Peyer's patch (tissue), 4 donors: ENCODE data around the gene EEFSEC. TPM values are rescaled to one million over a fixed set of nuclear protein-coding genes. Genes with fewer than 3 reads are reported as not detected.

Source experiments
- DNase-seq, 3 donors: peaks; one replicate each; pipeline ENCODE4 v3.0.0-alpha.2; 2017 to 2019
- H3K27ac ChIP-seq, 4 donors: fragments of 200-600 bp; sonication (generic); one replicate each; pipeline ENCODE4 v1.5.1; 2016 to 2019
- H3K27me3 ChIP-seq, 2 donors: fragments of 200-600 bp; sonication (generic); one replicate each; pipeline ENCODE4 v1.5.1; 2019
- H3K36me3 ChIP-seq, 3 donors: fragments of 200-600 bp; sonication (generic); one replicate each; pipeline ENCODE4 v1.5.1; 2016 to 2019
- H3K4me1 ChIP-seq, 4 donors: fragments of 200-600 bp; sonication (generic); one replicate each; pipeline ENCODE4 v1.5.1; 2016 to 2019
- H3K4me3 ChIP-seq, 4 donors: fragments of 200-600 bp; sonication (generic); 1 replicate in 3 of 4; 2 replicates in 1 of 4; pipeline ENCODE4 v1.5.1; 2016 to 2019; ENCODE audit warnings: mild to moderate bottlenecking in 1 of 4
- H3K9me3 ChIP-seq, 4 donors: fragments of 200-600 bp; sonication (generic); one replicate each; pipeline ENCODE4 v1.5.1; 2016 to 2019; ENCODE audit warnings: mild to moderate bottlenecking in 1 of 4
- CTCF ChIP-seq, 6 experiments: fragments of 450-650 bp in 4 of 6; fragments of 200-600 bp in 2 of 6; sonication (generic) in 1 of 6; IDR thresholded peaks; one replicate each; pipeline ENCODE4 v1.5.1; 2017 to 2019; ENCODE audit warnings: antibody characterized with exemption in 6 of 6, mild to moderate bottlenecking in 3 of 6, moderate library complexity in 1 of 6
- POLR2A ChIP-seq, 2 donors: fragments of 450-650 bp; IDR thresholded peaks; one replicate each; pipeline ENCODE4 v1.5.1; 2017; ENCODE audit warnings: antibody characterized with exemption in 2 of 2, mild to moderate bottlenecking in 2 of 2, moderate library complexity in 2 of 2
- total RNA-seq, 4 donors: library from RNA; depleted of rRNA; stranded (reverse); fragments of >200 nt; gene quantifications; one replicate each; pipeline ENCODE4 v1.1.0, GENCODE V29; 2016

The EEFSEC gene
- total RNA-seq, 4 donors from 2014 or later, result 11.7 to 50.3 (median 19.6) TPM

GRCh38 chr3:128328546-128329458 lies 175.5 kb downstream of the EEFSEC start:
- no peak for TF ChIP-seq CTCF (IDR thresholded peaks at IDR 0.05)
- no peak for TF ChIP-seq POLR2A (IDR thresholded peaks at IDR 0.05)
- no peaks in the 10 kb centered on the region for H3K27me3 ChIP-seq
- DNase-seq, result peak in 1 of 3 donors; percentile 34
- H3K9me3 ChIP-seq, result no peaks in the 10 kb centered on the region
- no peak overlapping the region for H3K27ac ChIP-seq
- peaks cover 0 to 14% (median 0%) of the 10 kb centered on the region in 4 donors for H3K4me1 ChIP-seq
- no peaks in the 10 kb centered on the region for H3K36me3 ChIP-seq
- no peak overlapping the region for H3K4me3 ChIP-seq

GRCh38 chr3:128329491-128330213 lies 176.4 kb downstream of the EEFSEC start:
- Histone ChIP-seq H3K27ac (no peak overlapping the region), H3K4me3 (no peak overlapping the region), H3K9me3 (no peaks in the 10 kb centered on the region), H3K27me3 (no peaks in the 10 kb centered on the region), H3K36me3 (no peaks in the 10 kb centered on the region), H3K4me1 (peaks cover 0 to 7% (median 0%) of the 10 kb centered on the region in 4 donors)
- no peak for TF ChIP-seq CTCF (IDR thresholded peaks at IDR 0.05)
- no peak for TF ChIP-seq POLR2A (IDR thresholded peaks at IDR 0.05)
- no peak for DNase-seq

GRCh38 chr3:128330214-128330842 lies 177.0 kb downstream of the EEFSEC start:
- Histone ChIP-seq H3K27me3 (no peaks in the 10 kb centered on the region), H3K36me3 (no peaks in the 10 kb centered on the region), H3K4me1 (peaks cover 0 to under 1% (median 0%) of the 10 kb centered on the region in 4 donors), H3K4me3 (no peak overlapping the region), H3K27ac (no peak overlapping the region), H3K9me3 (no peaks in the 10 kb centered on the region)
- no peak for TF ChIP-seq POLR2A (IDR thresholded peaks at IDR 0.05)
- TF ChIP-seq CTCF (IDR thresholded peaks at IDR 0.05), result no peak
- DNase-seq, result peak in 1 of 3 donors; percentile 41

- Histone ChIP-seq H3K4me1 (no peaks in the 10 kb centered on the region), H3K27me3 (no peaks in the 10 kb centered on the region), H3K27ac (no peak overlapping the region), H3K9me3 (no peaks in the 10 kb centered on the region), H3K4me3 (no peak overlapping the region), H3K36me3 (peaks cover 0 to 5% (median 0%) of the 10 kb centered on the region in 3 donors)
- no peak for TF ChIP-seq POLR2A (IDR thresholded peaks at IDR 0.05)
- TF ChIP-seq CTCF (IDR thresholded peaks at IDR 0.05), result no peak
- DNase-seq, result no peak
Observed at GRCh38 chr3:128334086-128334645, 180.9 kb downstream of the EEFSEC start.

GRCh38 chr3:128334766-128335165 lies 181.5 kb downstream of the EEFSEC start:
- H3K27me3 ChIP-seq, result no peaks in the 10 kb centered on the region
- DNase-seq, result peak in 1 of 3 donors; percentile 14
- no peaks in the 10 kb centered on the region for H3K9me3 ChIP-seq
- H3K4me1 ChIP-seq, result no peaks in the 10 kb centered on the region
- H3K36me3 ChIP-seq, result peaks cover 0 to 5% (median 0%) of the 10 kb centered on the region in 3 donors
- no peak overlapping the region for H3K4me3 ChIP-seq
- H3K27ac ChIP-seq, result no peak overlapping the region
- TF ChIP-seq POLR2A (IDR thresholded peaks at IDR 0.05) (no peak), CTCF (IDR thresholded peaks at IDR 0.05) (no peak)
